ENCODE data around the gene DMAC2L. TPM values are rescaled to one million over a fixed set of nuclear protein-coding genes. Genes with fewer than 3 reads are reported as not detected.

Gene DMAC2L
- total RNA-seq, 1 donor from 2014 or later, result 15.6 TPM

DNA sequence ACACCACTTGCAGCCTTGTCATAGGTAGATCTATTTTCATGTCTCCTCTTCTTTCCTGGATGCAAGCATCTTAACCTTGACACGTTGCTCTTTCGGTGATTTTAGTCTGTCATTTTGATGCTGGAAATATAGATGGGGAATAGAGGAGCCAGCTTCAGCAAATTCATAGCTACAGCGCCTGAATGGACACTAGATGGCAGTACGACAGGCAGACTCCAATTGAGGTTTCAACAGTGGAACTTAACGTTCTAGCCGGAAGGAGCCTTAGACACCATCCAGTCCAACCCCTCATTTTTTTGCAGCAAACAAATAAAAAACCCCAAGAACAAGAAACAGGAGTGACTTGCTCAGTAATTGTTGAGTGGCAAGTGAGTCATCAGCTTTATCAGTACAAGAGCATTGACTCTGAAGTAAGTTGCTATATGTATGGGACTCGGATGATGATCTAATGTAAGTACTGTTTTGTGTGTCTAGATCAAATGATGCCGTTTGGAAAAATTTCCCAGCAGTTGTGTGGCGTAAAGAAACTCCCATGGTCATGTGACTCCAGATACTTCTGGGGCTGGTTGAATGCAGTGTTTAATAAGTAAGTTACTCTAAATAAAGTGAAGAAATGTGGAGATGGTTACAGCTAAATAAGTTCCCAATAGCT lies 9.0 kb downstream of the DMAC2L start:
- intact Hi-C loops (cut with micrococcal nuclease), result loop anchor here (1.0 to 5.0 kb wide), 10 partner anchors 9 to 539 kb away; partner anchors contain the start of genes CDKL1, DMAC2L, L2HGDH and MAP4K5

DNA sequence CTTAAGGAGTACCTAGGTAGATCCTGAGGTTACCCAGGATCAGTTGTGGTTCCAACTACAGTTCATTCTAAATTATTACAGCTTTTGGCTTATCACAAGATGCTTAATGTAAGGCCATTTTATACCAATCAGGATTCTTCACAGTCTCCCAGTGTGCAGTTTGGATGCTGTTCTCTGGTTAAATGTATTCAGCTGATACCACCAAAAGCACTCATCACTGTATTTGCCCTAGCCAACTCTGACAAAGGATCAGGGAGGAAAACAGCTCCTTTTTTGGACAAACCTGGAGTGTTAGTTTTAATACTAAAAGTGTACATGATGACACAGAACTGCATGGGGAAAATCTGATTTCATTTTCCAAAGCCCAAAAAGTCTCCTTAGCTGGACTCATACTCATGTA lies 19.5 kb downstream of the DMAC2L start:
- intact Hi-C loops (cut with micrococcal nuclease), result no loop called here

DNA sequence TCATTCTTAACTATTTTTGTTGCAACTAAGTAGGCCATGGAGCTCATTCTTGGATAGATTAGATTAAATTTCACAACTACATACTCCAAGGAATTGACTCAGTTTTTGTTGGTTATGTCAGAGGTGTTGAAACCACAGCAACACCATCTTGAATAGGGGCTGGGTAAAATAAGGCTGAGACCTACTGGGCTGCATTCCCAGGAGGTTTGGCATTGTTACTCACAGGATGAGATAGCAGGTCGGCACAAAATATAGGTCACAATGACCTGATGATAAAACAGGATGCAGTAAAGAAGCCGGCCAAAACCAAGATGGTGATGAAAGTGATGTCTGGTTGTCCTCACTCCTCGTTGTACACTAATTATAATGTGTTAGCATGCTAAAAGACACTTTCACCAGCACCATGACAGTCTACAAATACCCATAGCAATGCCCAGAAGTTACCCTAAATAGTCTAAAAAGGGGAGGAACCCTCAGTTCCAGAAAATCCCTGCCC lies 20.9 kb downstream of the DMAC2L start:
- intact Hi-C loops (cut with micrococcal nuclease), result no loop called here

DNA sequence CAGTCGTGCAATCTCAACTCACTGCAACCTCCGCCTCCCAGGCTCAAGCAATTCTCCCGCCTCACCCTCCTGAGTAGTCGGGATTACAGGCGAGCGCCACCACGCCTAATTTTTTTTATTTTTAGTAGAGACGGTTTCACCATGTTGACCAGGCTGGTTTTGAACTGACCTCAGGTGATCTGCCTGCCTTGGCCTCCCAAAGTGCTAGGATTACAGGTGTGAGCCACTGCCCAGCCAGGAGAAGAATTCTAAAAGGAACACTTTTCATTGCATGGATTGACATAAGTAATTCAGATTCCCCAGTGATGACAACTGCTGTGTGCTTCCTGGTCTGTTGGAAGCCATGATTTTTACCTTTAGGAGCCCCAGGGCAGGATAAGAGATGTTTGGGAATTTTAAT lies 22.1 kb downstream of the DMAC2L start:
- intact Hi-C loops (cut with micrococcal nuclease), result no loop called here

DNA sequence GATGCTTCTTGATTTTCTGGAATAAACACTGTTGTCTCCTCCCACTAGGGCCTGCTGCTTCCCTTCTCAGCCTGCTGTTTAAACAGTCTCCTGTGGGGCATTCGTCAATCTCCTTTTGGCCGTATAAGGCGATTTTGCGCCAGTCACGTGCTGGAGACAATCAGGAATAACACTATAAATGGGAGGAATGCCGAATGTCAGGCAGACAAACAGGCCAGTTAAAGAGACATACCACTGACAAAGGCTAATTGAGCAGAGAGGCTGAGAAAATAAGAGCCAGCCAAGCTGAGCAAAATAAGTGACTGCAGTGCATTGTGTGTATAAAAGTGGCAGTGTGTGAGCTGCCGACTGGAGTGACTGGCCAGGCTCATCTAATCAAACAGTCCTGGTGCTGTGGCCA lies 23.3 kb downstream of the DMAC2L start:
- intact Hi-C loops (cut with micrococcal nuclease), result no loop called here

DNA sequence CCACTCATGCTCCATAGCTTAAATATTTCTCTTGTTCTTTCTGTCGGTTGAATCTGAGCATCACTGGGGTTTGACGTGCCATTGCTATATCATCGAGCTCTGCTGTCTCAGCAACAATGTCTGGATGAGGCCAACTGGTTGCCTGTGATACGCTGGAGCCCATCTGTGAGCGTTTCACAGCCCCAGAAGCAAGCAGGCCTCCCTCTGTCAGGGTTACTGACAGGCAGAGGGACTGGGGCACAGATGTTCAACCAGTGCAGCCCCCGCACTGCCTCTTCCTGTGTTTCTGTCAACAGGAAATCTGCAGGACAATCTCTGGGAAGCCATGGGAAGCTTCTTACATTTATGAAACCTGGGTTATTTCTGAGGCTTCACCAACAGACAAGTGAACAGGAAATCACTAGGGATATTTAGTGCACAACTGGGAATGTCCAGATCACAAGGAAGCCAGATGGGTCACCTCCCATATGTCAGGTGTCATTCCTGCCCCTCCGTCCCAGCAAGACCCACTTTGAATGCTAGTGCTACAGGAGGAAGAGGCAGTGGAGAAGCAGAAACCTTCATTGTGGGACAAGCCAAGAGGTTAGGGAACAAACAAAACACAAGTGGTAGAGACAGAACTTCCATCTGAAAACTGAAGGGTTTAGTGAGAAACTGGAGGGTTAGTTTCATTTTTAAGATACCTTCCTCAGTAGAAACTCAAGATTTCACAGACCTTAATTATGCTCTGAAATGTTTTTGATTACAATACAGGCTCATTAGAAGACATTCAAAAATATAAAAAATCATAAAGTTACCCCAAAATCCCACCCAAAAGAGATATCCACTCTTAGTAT lies 24.1 kb downstream of the DMAC2L start:
- intact Hi-C loops (cut with micrococcal nuclease), result no loop called here

DNA sequence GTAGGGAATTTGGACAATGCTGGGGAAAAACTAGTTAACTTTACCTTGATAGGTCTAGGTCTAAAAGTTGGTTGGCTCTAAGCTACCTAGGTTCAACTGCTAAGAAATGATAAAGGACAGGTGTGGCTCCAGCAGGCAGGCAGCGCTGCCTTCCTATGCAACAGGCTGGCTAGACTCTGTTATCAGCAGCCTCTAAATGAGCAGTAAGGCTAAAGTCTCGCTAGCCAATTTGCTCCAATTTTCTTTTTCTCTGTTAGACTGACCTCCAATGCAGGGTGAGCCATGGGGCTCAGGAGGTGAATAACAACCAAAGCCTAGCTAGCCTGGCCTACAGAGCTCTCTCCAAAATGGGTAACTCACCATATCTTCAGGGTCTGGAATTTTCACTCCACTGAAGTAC lies 26.5 kb downstream of the DMAC2L start:
- intact Hi-C loops (cut with micrococcal nuclease), result no loop called here

DNA sequence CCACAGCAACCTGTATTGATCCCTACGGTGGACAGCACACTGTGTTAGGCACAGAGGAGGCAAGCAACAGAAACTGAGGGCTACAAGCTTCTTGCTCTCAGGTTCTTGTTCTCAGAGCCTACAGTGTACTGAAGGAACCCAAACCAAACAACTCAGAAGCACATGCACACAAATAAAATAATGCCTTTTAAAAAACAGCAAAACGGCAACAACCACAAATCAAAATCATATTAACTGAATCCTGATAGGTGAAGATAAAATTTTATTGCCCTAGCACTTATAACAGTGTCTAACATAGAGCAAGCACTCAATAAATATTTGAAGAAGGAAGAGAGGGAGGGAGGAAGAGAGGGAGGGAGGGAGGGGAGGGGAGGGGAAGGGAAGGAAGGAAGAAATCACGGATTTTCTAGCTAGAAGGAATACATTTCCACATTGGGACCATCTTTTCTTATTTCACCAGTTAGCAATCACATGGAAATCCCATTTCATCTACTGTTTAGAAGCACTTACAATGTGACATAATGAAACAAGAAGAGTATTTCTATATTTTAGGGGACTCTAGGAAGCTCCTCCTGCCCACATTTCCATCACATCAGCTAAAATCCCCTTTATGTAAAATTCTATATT lies 27.2 kb downstream of the DMAC2L start:
- intact Hi-C loops (cut with micrococcal nuclease), result no loop called here

GRCh38 chr14:50340045-50340444 lies 27.9 kb downstream of the DMAC2L start:
- intact Hi-C loops (cut with micrococcal nuclease), result no loop called here

- intact Hi-C loops (cut with micrococcal nuclease), result no loop called here
Observed at GRCh38 chr14:50340963-50341362, 28.8 kb downstream of the DMAC2L start.

DNA sequence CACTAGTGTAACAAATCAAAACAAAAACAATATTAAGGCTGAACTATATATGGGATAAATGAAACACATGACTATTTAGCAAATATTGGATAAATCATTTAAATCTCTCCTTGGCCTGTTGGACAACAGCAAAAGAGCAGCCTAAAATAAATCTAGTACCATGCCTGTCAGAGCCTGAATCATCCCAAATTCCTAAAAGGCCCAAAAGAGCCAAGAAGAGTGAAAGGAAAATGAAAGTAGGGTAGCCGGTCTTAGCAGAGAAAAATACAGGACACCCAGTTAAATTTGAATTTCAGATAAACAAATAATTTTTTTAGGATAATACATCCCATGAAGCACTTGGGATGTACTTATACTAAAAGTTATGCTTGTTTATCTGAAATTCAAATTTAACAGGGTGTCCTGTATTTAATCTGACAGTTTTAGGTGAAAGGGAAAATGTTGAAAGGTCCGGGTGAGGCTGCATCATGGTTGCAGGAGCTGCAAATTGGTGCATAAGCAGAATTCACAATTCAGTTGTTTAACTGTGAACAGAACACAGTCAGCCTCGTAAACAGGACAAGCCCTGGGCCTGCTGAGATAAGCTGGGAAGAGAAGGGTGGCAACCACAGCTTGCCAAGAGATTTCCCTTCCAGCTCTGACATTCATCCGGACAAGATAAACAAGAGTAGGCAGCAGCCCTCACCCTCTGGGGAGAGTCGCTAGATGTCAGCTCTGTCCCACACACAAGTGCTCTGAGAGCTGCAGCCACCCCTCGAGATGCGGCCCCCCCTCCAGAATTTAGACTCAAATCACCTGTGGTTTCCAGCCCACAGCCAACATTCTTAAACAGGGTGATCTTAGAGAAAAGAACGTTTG lies 30.3 kb downstream of the DMAC2L start:
- intact Hi-C loops (cut with micrococcal nuclease), result no loop called here

DNA sequence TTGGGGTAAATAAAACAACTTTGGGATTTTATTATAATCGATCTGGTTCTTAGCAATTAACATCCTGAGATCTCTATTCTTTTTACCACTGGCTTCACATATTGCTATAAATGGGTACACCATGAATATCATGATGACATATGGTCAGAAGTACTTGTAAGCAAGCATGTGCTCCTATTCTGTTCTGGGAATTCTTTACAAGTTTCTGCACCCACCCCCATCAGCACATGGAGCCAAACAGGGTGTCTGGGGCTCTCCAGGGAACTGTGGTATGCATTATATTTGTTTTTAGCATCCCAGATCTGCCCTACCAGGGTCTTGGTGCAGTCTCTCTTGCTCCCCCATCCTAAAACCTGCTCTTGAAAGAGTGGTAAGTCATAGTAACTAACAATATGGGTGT lies 31.3 kb downstream of the DMAC2L start:
- intact Hi-C loops (cut with micrococcal nuclease), result no loop called here

- intact Hi-C loops (cut with micrococcal nuclease), result loop anchor here (1.0 kb wide), 5 partner anchors 19 to 188 kb away; partner anchors contain the start of genes DMAC2L, L2HGDH and MAP4K5
Observed at GRCh38 chr14:50344116-50344775, 32.1 kb downstream of the DMAC2L start.

GRCh38 chr14:50344876-50345563 lies 32.9 kb downstream of the DMAC2L start:
- intact Hi-C loops (cut with micrococcal nuclease), result loop anchor here (1.0 kb wide), 5 partner anchors 18 to 187 kb away; partner anchors contain the start of genes DMAC2L, L2HGDH and MAP4K5

- intact Hi-C loops (cut with micrococcal nuclease), result no loop called here
Observed at GRCh38 chr14:50345846-50346422, 33.8 kb downstream of the DMAC2L start.

- intact Hi-C loops (cut with micrococcal nuclease), result no loop called here
Observed at GRCh38 chr14:50347521-50347920, 35.4 kb downstream of the DMAC2L start.

DNA sequence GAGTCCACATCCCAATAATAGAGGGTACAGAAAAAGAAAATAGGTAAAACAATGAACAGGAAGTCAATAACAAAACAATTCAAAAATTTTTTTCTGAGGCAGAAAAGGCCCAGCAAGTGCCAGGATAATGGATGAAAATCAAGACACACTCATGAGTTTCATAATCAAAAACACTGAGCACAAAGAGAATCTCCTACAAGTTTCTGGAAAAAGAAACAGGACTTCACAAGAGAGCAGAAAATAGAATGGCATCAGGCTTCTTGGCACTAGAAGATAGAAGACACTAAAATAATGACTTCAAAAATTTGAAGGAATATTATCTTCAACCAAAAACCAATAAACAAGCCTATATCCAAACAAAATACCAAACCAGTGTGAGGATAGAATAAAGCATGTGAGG lies 36.8 kb downstream of the DMAC2L start:
- intact Hi-C loops (cut with micrococcal nuclease), result no loop called here

GRCh38 chr14:50350975-50351374 lies 38.9 kb downstream of the DMAC2L start:
- intact Hi-C loops (cut with micrococcal nuclease), result no loop called here

DNA sequence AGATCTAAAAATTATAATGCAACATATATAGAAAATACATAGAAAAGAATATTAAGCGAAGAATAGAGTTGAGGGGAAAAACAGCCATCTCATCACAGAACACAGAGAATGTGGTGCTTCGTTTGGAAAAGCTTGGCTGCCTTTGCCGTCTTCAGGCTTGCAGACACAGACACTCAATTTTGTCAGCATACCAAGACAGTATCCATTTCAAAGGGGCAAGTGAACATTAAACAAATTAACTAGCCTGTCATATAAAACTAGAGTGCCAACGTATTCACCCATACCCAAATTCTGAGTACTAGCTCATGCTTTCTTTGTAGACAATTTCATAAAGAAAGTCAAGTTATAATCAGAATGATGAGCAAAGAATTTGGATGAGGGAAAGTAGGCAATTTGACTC lies 40.5 kb downstream of the DMAC2L start:
- intact Hi-C loops (cut with micrococcal nuclease), result no loop called here
